Measurements from ENCODE around the gene AQP1.

AQP1 gene

DNA sequence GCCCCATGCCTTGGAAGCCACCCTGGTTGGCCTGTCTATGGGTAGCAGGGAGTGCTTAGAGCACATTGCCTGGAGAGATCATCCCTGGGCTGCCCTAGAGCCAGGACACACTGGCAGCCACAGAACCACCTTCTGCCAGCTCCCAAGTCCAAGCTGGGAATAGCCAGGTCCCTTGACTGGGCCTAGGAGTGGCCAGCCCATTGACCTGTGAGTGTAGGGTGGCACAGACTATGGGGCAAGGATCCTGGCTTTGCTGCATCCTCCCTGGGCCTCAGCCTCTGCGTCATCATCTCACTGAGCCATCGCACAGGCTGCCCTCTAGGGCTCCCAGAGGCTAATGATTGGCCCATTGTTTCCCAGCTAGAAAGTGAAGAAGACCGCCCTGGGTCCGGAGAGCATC lies 7.0 kb downstream of the AQP1 start:
- no peak for TF ChIP-seq TAF1 (IDR thresholded peaks at IDR 0.05; ENCODE audit: low read depth)
- no peak for TF ChIP-seq TEAD4 (IDR thresholded peaks at IDR 0.05)
- no peak for TF ChIP-seq RAD21 (IDR thresholded peaks at IDR 0.05; ENCODE audit: low read depth)
- TF ChIP-seq TCF12 (IDR thresholded peaks at IDR 0.05; ENCODE audit: low read depth): no peak
- TF ChIP-seq, protein P1, sequence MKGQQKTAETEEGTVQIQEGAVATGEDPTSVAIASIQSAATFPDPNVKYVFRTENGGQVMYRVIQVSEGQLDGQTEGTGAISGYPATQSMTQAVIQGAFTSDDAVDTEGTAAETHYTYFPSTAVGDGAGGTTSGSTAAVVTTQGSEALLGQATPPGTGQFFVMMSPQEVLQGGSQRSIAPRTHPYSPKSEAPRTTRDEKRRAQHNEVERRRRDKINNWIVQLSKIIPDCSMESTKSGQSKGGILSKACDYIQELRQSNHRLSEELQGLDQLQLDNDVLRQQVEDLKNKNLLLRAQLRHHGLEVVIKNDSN (IDR thresholded peaks at IDR 0.05): no peak
- no peak for TF ChIP-seq ZBTB7A (IDR thresholded peaks at IDR 0.05; ENCODE audit: low read depth)
- no peak for TF ChIP-seq EGR1 (IDR thresholded peaks at IDR 0.05)
- TF ChIP-seq NFIC (IDR thresholded peaks at IDR 0.05): no peak
- TF ChIP-seq, protein P2, sequence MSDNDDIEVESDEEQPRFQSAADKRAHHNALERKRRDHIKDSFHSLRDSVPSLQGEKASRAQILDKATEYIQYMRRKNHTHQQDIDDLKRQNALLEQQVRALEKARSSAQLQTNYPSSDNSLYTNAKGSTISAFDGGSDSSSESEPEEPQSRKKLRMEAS (IDR thresholded peaks at IDR 0.05): no peak
- no peak for TF ChIP-seq CREB1 (IDR thresholded peaks at IDR 0.05; ENCODE audit: low read depth)
- no peak for TF ChIP-seq YY1 (IDR thresholded peaks at IDR 0.05; ENCODE audit: low read depth)
- TF ChIP-seq, protein P3, sequence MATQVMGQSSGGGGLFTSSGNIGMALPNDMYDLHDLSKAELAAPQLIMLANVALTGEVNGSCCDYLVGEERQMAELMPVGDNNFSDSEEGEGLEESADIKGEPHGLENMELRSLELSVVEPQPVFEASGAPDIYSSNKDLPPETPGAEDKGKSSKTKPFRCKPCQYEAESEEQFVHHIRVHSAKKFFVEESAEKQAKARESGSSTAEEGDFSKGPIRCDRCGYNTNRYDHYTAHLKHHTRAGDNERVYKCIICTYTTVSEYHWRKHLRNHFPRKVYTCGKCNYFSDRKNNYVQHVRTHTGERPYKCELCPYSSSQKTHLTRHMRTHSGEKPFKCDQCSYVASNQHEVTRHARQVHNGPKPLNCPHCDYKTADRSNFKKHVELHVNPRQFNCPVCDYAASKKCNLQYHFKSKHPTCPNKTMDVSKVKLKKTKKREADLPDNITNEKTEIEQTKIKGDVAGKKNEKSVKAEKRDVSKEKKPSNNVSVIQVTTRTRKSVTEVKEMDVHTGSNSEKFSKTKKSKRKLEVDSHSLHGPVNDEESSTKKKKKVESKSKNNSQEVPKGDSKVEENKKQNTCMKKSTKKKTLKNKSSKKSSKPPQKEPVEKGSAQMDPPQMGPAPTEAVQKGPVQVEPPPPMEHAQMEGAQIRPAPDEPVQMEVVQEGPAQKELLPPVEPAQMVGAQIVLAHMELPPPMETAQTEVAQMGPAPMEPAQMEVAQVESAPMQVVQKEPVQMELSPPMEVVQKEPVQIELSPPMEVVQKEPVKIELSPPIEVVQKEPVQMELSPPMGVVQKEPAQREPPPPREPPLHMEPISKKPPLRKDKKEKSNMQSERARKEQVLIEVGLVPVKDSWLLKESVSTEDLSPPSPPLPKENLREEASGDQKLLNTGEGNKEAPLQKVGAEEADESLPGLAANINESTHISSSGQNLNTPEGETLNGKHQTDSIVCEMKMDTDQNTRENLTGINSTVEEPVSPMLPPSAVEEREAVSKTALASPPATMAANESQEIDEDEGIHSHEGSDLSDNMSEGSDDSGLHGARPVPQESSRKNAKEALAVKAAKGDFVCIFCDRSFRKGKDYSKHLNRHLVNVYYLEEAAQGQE (IDR thresholded peaks at IDR 0.05; ENCODE audit: low read depth): no peak
- TF ChIP-seq FOXM1 (IDR thresholded peaks at IDR 0.05; ENCODE audit: borderline replicate concordance, low read depth): no peak
- TF ChIP-seq EP300 (IDR thresholded peaks at IDR 0.05; ENCODE audit: borderline replicate concordance): no peak
- no peak for TF ChIP-seq CEBPB (IDR thresholded peaks at IDR 0.05)

DNA sequence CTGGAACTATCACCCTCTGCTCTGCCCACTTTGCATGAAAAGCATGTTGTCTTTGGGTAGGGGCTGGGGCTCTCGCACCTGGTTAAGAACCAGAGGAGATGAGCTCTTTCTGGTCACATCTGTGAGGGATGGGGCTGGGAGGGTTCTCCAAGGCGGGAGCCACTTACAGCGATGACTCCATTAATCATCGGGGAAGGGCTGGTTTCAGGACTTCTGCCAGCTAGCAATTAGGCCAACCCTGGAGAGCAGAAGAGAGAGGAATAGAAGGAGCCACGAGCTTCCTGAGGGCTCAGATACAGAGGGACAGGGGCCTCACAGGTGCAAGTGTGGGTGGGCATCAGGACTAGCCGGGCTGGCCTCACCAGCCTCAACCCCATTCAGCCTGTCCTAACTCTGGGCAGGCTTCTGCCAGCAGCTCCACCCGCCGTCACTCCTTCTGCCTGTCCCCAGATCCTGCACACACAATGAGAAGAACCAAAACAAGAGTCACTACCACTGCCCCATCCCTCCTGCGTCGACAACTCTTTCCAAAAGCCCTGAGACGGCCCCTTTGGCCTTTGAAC lies 8.4 kb downstream of the AQP1 start:
- TF ChIP-seq, protein P2 (IDR thresholded peaks at IDR 0.05): no peak
- TF ChIP-seq CREB1 (IDR thresholded peaks at IDR 0.05; ENCODE audit: low read depth): no peak
- TF ChIP-seq TAF1 (IDR thresholded peaks at IDR 0.05; ENCODE audit: low read depth): no peak
- TF ChIP-seq EGR1 (IDR thresholded peaks at IDR 0.05): no peak
- no peak for TF ChIP-seq YY1 (IDR thresholded peaks at IDR 0.05; ENCODE audit: low read depth)
- no peak for TF ChIP-seq FOXM1 (IDR thresholded peaks at IDR 0.05; ENCODE audit: borderline replicate concordance, low read depth)
- no peak for TF ChIP-seq TEAD4 (IDR thresholded peaks at IDR 0.05)
- TF ChIP-seq, protein P1 (IDR thresholded peaks at IDR 0.05): no peak
- TF ChIP-seq RAD21 (IDR thresholded peaks at IDR 0.05; ENCODE audit: low read depth): no peak
- TF ChIP-seq EP300 (IDR thresholded peaks at IDR 0.05; ENCODE audit: borderline replicate concordance): no peak
- TF ChIP-seq NFIC (IDR thresholded peaks at IDR 0.05): no peak
- no peak for TF ChIP-seq ZBTB7A (IDR thresholded peaks at IDR 0.05; ENCODE audit: low read depth)

DNA sequence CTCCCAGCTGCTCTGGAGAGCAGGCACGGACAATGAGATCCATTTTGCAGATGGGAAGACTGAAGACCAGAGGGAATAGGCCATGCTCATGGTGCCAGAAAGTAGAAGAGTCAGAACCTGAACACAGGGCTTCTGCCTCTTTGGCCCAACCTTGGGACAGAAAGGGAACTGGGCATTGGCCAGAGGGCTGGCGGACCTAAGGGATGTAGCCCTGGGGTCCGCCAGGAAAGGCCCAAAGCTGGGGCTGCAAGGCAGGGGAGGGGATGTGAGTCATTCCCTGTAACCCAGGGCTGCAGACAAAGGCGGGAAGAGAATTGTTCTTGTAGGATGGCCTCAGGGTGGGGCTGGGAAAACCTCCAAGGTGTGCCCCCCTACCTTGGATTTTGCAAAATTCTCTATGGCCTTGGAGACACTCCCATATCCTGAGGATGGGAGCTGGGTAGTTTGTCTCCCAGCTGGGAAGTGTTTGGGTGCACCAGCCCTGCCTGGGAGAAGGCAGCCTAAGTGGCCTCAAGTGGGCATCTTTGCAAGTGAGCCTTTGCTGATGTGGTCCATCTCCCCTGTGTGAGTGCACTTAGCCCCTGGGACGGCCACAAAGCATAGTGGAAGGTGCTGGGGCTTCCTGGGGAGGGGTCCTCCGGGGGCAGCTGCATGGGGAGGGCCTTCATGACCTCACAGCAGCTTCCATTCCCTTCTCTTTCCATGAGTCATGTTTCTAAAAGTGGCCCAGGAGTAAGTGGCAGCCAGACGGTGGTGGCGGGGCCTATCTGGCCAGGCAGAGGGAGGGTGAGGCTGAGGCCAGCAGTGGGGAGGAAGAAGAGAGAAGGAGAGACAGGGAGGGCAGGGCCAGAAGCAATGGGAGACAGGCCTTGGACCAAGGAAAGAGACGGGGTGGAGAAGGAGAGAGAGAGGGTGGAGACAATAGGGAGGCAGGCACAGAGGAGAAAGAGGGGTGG lies 9.2 kb downstream of the AQP1 start:
- TF ChIP-seq ZBTB7A (IDR thresholded peaks at IDR 0.05; ENCODE audit: low read depth) (no peak), TCF12 (IDR thresholded peaks at IDR 0.05; ENCODE audit: low read depth) (no peak), EP300 (IDR thresholded peaks at IDR 0.05; ENCODE audit: borderline replicate concordance) (no peak), TAF1 (IDR thresholded peaks at IDR 0.05; ENCODE audit: low read depth) (no peak), NFIC (IDR thresholded peaks at IDR 0.05) (no peak), FOXM1 (IDR thresholded peaks at IDR 0.05; ENCODE audit: borderline replicate concordance, low read depth) (no peak), CREB1 (IDR thresholded peaks at IDR 0.05; ENCODE audit: low read depth) (no peak), TEAD4 (IDR thresholded peaks at IDR 0.05) (no peak), EGR1 (IDR thresholded peaks at IDR 0.05) (no peak), YY1 (IDR thresholded peaks at IDR 0.05; ENCODE audit: low read depth) (no peak), RAD21 (IDR thresholded peaks at IDR 0.05; ENCODE audit: low read depth) (no peak), CEBPB (IDR thresholded peaks at IDR 0.05) (no peak)
- TF ChIP-seq, protein P1 (IDR thresholded peaks at IDR 0.05): no peak
- TF ChIP-seq, protein P2 (IDR thresholded peaks at IDR 0.05): no peak

DNA sequence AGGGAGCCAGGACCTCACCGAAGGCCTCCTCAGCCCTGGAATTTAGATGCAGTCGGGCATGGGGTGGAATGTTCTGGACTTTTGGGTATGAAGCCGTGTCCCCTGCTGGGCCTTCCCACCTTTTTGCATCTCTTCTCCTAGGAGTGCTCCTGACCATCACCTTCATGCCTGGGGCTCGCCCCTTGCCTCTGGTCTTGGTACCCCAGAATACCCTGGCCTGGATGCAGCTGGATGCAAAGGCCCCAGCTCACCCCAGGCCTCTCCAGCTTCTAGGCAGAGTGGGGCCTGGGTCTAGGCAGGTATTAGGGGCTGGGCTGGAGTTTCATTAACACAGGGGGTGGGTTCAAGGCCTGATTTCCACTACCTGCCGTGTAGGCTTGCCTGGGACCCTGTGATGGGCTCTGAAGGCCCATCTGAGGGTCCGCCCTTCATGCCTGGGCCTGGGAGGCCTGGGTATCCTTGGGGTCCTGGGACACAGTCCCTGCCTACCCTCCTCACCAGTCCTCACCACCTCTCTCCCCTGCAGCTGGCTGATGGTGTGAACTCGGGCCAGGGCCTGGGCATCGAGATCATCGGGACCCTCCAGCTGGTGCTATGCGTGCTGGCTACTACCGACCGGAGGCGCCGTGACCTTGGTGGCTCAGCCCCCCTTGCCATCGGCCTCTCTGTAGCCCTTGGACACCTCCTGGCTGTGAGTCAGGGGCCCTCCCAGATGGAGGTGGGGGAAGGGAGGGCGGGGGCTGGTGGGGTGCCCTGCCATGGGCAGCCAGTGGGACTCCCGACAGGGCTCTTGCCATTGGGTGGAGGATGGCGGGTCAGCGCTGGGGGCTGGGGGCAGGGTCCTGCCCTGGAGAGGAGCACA lies 10.1 kb downstream of the AQP1 start:
- TF ChIP-seq, protein P3 (IDR thresholded peaks at IDR 0.05; ENCODE audit: low read depth): no peak
- TF ChIP-seq TCF12 (IDR thresholded peaks at IDR 0.05; ENCODE audit: low read depth) (no peak), NFIC (IDR thresholded peaks at IDR 0.05) (no peak), CREB1 (IDR thresholded peaks at IDR 0.05; ENCODE audit: low read depth) (no peak)
